GM19238 (cell line): ENCODE measurements around the gene CHKB.
"Not testable (repeated sequence)": the region's sequence is repeated elsewhere in the genome, so short reads cannot be mapped to it uniquely, and the experiment has no call there.

Experiments used
- DNase-seq: peaks from one replicate; pipeline ENCODE4 v3.0.0; 2011; ENCODE audit warnings: low spot score; ENCODE audit not compliant: insufficient read length

The CHKB gene

DNA sequence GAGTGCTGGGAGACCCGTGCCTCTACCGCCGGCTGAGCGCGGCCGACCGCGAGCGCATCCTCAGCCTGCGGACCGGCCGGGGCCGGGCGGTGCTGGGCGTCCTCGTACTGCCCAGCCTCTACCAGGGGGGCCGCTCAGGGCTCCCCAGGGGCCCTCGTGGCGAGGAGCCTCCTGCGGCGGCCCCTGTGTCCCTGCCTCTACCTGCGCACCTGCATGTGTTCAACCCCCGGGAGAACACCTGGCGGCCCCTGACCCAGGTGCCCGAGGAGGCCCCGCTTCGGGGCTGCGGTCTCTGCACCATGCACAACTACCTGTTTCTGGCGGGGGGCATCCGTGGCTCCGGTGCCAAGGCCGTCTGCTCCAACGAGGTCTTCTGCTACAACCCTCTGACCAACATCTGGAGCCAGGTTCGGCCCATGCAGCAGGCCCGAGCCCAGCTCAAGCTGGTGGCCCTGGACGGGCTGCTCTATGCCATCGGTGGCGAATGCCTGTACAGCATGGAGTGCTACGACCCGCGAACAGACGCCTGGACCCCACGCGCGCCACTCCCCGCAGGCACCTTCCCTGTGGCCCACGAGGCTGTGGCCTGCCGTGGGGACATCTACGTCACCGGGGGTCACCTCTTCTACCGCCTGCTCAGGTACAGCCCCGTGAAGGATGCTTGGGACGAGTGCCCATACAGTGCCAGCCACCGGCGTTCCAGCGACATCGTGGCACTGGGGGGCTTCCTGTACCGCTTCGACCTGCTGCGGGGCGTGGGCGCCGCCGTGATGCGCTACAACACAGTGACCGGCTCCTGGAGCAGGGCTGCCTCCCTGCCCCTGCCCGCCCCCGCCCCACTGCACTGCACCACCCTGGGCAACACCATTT, 33.5 kb downstream of the CHKB start:
- DNase-seq, result peak; percentile 23

- DNase-seq, result peak; percentile 83
Measured at GRCh38 chr22:50548040-50548920, 34.4 kb downstream of the CHKB start.

DNA sequence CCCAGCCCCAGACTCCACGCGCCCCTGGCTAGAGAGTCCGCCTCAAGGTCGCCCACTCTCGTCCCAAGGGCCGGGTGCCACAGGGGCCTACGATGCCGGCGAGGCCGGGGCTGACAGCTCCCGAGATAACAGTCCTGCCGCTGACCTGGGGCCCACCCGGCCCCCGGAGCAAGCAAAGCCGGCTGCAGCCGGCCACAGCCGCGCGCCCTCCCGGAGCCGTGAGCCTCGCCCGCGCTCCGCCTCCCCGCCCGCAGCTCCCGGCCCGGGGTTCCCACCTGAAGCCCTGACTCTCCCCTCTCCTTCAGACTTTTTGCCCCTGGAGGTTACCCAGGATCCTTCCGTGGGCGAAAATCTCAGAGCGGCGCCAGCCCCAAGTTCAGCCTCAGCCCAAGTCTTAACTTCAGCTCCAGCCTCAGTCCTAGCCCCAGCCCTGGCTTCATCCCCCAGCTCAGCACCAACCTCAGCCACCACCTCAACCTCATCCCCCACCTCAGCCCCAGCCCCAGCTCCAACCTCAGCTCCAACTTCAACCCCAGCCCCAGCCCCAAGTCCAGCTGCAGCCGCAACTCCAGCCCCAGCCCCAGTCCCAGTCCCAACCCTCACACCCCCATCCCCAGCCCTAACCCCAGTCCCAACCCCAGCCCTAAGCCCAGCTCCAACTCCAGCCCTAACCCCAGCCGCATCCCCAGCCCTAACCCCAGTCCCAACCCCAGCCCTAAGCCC, 35.2 kb downstream of the CHKB start:
- DNase-seq, result no peak

GRCh38 chr22:50546326-50547262, 36.1 kb downstream of the CHKB start:
- no peak for DNase-seq

- DNase-seq, result no peak
Measured at GRCh38 chr22:50545522-50546325, 36.9 kb downstream of the CHKB start, which contains the start of gene KLHDC7B. TSS of gene KLHDC7B (plus strand) at chr22:50545899. CDS start at chr22:50546244, 345 bp downstream.

- DNase-seq, result no peak
Measured at GRCh38 chr22:50544746-50545253, 37.8 kb downstream of the CHKB start.

- peak; percentile 84 for DNase-seq
Measured at GRCh38 chr22:50544078-50544745, 38.4 kb downstream of the CHKB start.

GRCh38 chr22:50542416-50542927, 40.2 kb downstream of the CHKB start:
- DNase-seq, result no peak

- DNase-seq, result not testable (repeated sequence)
Measured at GRCh38 chr22:50541667-50542026, 41.0 kb downstream of the CHKB start.

GRCh38 chr22:50540381-50540780, 42.3 kb downstream of the CHKB start:
- DNase-seq, result no peak

DNA sequence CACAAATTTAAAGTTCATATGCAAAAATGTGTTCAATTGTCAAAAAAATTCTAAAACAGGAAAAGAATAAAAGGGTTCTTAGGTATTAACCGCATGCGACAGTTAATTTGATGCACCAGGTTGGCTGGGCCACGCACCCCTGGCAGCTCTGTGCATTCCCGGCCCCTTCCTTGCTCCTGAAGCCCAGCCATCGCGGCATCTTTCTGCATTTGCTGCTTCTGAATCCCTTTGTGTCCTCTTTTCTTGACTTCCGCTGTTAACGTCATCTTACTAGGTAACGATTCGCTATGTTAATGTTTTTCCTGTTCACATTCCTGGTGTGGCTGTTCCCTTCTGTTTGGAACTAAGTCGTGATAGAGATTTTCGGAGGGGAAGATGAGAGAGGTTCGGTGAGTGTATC, 44.9 kb downstream of the CHKB start:
- no peak for DNase-seq

DNA sequence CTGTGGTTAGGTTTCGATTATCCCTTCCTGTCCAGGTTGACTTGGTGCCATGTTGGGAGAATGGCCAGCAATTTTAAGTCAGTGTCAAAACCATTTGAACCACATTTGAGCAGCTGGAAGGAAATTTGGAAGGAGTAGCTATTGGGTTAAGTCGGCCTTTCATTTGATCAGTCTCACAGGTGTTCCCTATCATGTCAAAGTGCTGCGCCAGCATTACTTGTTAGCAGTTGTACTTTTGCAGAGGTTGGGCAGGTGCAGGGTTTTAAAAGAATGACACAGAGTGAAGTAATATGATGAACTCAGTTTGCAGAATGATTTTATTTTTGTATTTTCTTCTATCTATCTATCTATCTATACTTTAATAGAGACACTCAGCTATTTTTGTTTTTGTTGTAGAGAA, 46.4 kb downstream of the CHKB start:
- DNase-seq, result no peak

DNA sequence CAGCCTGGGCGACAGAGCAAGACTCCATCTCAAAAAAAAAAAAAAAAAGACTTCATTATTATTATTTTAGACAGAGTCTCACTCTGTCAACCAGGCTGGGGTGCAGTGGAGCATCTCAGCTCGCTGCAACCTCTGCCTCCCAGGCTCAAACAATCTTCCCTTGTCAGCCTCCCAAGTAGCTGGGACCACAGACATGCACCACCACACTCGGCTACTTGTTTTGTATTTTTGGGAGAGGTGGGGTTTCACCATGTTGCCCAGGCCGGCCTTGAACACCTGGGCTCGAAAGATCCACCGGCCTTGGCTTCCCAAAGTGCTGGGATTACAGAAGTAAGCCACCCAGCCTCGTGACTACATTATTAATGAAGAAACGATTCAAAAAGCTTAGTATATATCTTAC, 47.5 kb downstream of the CHKB start:
- DNase-seq, result no peak

DNA sequence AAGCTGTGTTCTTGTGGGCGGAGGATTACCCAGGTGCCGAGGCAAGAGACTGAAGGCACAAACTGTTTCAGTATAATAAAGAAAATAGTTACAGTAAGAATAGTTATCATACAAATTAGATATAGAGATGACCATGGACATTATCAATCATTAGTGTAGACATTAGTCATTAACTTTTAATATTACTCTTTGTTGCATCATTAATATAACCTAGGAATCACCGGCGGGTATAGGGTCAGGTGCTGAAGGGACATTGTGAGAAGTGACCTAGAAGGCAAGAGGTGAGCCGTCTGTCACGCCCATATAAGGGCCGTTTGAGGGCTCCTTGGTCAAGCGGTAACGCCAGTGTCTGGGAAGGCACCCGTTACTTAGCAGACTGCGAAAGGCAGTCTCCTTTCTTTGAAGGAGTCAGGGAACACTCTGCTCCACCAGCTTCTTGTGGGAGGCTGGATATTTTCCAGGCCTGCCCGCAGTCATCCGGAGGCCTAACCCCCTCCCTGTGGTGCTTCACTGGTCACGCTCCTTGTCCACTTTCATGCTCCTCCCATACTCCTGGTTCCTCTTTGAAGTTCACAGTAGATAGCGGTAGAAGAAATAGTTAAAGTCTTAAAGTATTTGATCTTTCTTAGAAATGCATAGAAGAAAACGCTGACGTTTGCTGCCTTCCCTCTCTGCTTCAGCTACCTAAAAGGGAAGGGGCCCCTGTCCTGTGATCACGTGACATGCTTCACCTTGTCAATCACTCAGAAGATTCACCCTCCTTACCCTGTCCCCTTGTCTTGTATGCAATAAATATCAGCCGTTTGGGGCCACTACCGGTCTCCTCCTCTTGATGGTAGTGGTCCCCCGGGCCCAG, 48.6 kb downstream of the CHKB start:
- DNase-seq, result not testable (repeated sequence)

GRCh38 chr22:50532824-50533796, 49.5 kb downstream of the CHKB start:
- no peak for DNase-seq

DNA sequence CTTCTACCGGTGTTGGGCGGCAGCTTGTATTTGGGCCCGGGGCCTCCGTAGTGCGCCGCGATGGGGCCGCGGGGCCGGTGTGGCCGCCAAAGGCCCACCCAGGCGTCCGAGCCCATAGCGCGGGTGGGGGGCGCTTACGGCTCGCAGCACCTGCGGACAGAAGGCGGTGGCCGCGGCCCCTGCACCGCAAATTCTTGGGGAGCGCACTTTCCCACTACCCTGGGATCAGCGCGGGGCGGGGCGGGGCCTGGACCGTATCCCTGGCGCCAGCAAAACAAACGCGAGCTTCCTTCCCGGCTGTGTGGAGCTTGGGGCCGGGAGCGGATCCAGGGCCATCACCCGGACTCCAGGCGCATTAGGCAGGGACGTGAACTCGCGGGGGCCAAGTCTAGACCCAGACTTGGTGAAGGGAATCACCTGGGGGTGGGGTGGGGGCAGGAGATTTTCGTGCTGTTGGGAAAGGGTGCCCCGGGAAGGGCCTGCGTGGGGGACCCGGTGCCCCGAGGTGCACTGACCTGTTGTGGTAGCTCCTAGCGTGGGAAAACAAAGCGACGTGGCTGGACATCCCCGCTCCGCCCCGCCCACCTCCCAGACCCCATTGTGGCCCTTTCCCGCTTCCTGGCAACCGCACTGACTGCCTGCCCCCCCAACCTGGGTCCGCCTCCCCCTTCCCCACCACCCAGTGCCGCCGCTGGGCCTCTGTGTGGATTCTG, 50.5 kb downstream of the CHKB start:
- DNase-seq, result no peak
